Right atrium auricular region (tissue), 2 donors: ENCODE measurements around the gene SNRNP200. TPM values are rescaled to one million over a fixed set of nuclear protein-coding genes. Genes with fewer than 3 reads are reported as not detected.

Source experiments
- DNase-seq: peaks from one replicate; pipeline ENCODE4 v3.0.0-alpha.2; 2019; ENCODE audit warnings: low spot score
- H3K27ac ChIP-seq, 2 donors: fragments of 200-600 bp; sonication (generic); 1 replicate in 1 of 2; 2 replicates in 1 of 2; pipeline ENCODE4 v1.5.1; 2016 to 2019
- H3K27me3 ChIP-seq, 2 donors: fragments of 200-600 bp; sonication (generic); one replicate each; pipeline versions ENCODE4 v1.5.1 to v1.6.0; 2017 to 2019
- H3K36me3 ChIP-seq: fragments of 200-600 bp; sonication (generic); one replicate; pipeline ENCODE4 v1.5.1; 2016
- H3K4me1 ChIP-seq, 2 donors: fragments of 200-600 bp; sonication (generic); one replicate each; pipeline versions ENCODE4 v1.5.1 to v1.6.0; 2017 to 2019
- H3K4me3 ChIP-seq, 2 donors: fragments of 200-600 bp; sonication (generic); 1 replicate in 1 of 2; 2 replicates in 1 of 2; pipeline ENCODE4 v1.5.1; 2017 to 2019; ENCODE audit warnings: mild to moderate bottlenecking in 1 of 2, moderate library complexity in 1 of 2
- H3K9me3 ChIP-seq, 2 donors: fragments of 200-600 bp; sonication (generic); one replicate each; pipeline ENCODE4 v1.5.1; 2019
- CTCF ChIP-seq, 2 donors: fragments of 200-600 bp; sonication (generic); IDR thresholded peaks; one replicate each; pipeline ENCODE4 v1.5.1; 2019; ENCODE audit warnings: antibody characterized with exemption in 2 of 2
- total RNA-seq, 2 donors: library from RNA; depleted of rRNA; stranded (reverse); fragments of >200 nt; gene quantifications; one replicate each; pipeline ENCODE4 v1.1.0, GENCODE V29; 2016

The SNRNP200 gene
- total RNA-seq, 2 donors from 2014 or later, result 42.2 to 68.8 TPM

- no peaks in the 10 kb centered on the region for H3K27me3 ChIP-seq
- H3K4me1 ChIP-seq, result peaks cover 0 to 28% of the 10 kb centered on the region in 2 donors
- DNase-seq, result no peak
Observed at GRCh38 chr2:96325041-96325883, 19.9 kb upstream of the SNRNP200 start, which contains the start of gene ITPRIPL1. Gene ITPRIPL1 (plus strand): TSS chr2:96325317. CDS start chr2:96325840, 523 bp downstream.

GRCh38 chr2:96324721-96325040 lies 19.3 kb upstream of the SNRNP200 start:
- peak overlapping the region in 1 of 2 donors; percentile 62 for H3K4me3 ChIP-seq
- H3K4me1 ChIP-seq, result peaks cover 0 to 28% of the 10 kb centered on the region in 2 donors
- no peaks in the 10 kb centered on the region for H3K9me3 ChIP-seq
- no peaks in the 10 kb centered on the region for H3K27me3 ChIP-seq
- TF ChIP-seq CTCF (IDR thresholded peaks at IDR 0.05), result no peak
- H3K36me3 ChIP-seq, result no peaks in the 10 kb centered on the region
- peak overlapping the region; percentile 34 to 64 for H3K27ac ChIP-seq
- no peak for DNase-seq

More at GRCh38 chr2:96325041-96325883, 19.9 kb upstream of the SNRNP200 start, which contains the start of gene ITPRIPL1:
- Histone ChIP-seq H3K9me3 (no peaks in the 10 kb centered on the region), H3K27ac (peak within 1 kb of the TSS; percentile 34 to 64), H3K4me3 (peak within 1 kb of the TSS; percentile 45 to 62), H3K36me3 (no peaks in the 10 kb centered on the region)
- no peak for TF ChIP-seq CTCF (IDR thresholded peaks at IDR 0.05)

GRCh38 chr2:96323849-96324248 lies 18.5 kb upstream of the SNRNP200 start:
- H3K27ac ChIP-seq, result no peak overlapping the region
- DNase-seq, result no peak
- no peak overlapping the region for H3K4me3 ChIP-seq
- peaks cover 0 to 28% of the 10 kb centered on the region in 2 donors for H3K4me1 ChIP-seq
- H3K27me3 ChIP-seq, result no peaks in the 10 kb centered on the region
- no peaks in the 10 kb centered on the region for H3K9me3 ChIP-seq
- no peak for TF ChIP-seq CTCF (IDR thresholded peaks at IDR 0.05)
- no peaks in the 10 kb centered on the region for H3K36me3 ChIP-seq

GRCh38 chr2:96320728-96321622 lies 15.6 kb upstream of the SNRNP200 start:
- Histone ChIP-seq H3K27me3 (no peaks in the 10 kb centered on the region), H3K4me1 (peaks cover 0 to 27% of the 10 kb centered on the region in 2 donors), H3K4me3 (peak overlapping the region; percentile 46 to 68), H3K36me3 (no peaks in the 10 kb centered on the region), H3K27ac (peak overlapping the region; percentile 50 to 52), H3K9me3 (no peaks in the 10 kb centered on the region)
- no peak for DNase-seq
- no peak for TF ChIP-seq CTCF (IDR thresholded peaks at IDR 0.05)

GRCh38 chr2:96320326-96320725 lies 15.0 kb upstream of the SNRNP200 start:
- Histone ChIP-seq H3K9me3 (no peaks in the 10 kb centered on the region), H3K27ac (no peak overlapping the region), H3K36me3 (no peaks in the 10 kb centered on the region), H3K4me3 (no peak overlapping the region), H3K4me1 (peaks cover 0 to 21% of the 10 kb centered on the region in 2 donors), H3K27me3 (no peaks in the 10 kb centered on the region)
- no peak for TF ChIP-seq CTCF (IDR thresholded peaks at IDR 0.05)
- DNase-seq, result no peak
